SKM-1 (cell line): ENCODE data around the gene MAP2K3.
A peak's percentile ranks its signal among the peaks of the same experiment; 100 is the strongest.

ENCODE experiments used
- DNase-seq: peaks from one replicate; lab custom pipeline; 2025; ENCODE audit not compliant: unreplicated experiment; lab: John Stamatoyannopoulos, UW

The MAP2K3 gene

DNA sequence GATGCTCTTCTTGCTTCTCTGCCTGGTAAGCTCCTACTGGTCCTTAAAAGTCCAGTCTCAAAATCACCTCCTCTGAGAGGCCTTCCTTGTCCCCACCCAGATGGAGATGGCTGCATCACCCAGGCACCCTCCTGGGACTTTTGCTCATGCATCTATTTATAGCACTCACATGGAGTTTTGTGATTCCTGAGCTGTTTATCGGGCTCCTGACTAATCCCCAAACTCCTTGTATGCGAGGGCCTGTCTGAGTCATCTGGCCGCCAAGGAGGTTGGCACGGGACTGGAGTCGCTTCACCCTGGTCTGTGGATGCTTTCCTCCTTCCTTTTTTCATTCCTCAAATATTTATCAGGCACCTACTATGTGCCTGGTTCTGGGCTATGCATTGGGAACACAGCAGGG, 2.3 kb upstream of the MAP2K3 start:
- no peak for DNase-seq

DNA sequence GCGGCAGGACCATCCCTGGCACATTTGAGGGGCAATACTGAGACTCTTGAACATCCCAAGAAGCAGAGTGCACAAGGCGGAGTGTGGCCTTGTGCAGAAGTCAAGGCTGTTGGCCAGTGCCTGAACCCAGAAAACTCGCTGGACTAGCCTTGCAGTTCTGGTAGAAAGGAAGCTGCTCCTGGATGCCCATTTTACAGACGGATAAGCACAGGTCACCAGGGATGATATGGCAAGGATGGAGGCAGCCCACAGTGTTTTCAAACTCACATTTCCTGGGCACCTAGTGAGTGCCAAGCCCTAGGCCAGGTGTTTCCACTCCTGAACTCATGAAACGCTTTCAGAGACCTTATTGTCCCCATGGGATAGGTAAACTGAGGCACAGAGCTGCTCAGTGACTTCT, 1.7 kb upstream of the MAP2K3 start:
- no peak for DNase-seq

DNA sequence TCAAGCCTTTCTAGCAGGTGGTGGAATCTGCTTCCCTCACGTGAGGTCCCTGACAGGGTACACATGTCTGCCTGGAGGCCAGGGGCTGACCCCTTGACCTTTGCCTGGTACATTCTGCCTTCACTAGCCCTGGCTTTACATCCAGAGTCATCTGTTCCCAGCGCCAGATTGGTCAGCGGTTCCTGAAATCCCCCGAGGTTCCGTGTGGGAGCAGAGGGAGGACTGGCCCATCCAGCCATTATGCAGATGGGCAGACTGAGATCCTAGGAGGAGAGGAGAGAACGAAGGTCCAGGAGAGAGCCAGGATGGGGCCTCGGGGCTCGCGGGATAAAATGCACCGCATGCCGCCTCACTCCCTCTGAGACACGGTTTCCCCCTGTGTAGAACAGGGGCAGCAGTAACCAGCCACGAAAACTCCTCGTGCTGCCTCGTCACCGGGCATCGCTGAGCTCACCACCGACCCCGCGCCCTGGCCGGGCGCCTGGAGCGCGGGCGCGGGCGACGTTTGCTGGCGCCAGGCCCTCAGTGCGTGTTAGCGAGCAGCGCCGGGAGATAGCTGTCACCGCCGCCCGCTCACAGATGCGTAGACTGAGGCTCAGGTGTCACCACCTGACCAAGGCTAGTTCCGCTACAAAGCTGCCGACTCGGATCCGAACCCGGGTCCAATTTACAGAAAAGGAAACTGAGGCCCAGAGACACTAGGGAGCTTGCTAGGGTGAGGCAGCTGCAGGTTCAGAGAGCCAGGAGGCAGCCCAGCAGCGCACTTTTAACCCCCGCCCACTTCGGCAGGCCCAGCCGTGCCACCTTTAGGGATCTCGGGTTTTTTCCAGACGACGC, 811 bp upstream of the MAP2K3 start:
- DNase-seq: no peak

DNA sequence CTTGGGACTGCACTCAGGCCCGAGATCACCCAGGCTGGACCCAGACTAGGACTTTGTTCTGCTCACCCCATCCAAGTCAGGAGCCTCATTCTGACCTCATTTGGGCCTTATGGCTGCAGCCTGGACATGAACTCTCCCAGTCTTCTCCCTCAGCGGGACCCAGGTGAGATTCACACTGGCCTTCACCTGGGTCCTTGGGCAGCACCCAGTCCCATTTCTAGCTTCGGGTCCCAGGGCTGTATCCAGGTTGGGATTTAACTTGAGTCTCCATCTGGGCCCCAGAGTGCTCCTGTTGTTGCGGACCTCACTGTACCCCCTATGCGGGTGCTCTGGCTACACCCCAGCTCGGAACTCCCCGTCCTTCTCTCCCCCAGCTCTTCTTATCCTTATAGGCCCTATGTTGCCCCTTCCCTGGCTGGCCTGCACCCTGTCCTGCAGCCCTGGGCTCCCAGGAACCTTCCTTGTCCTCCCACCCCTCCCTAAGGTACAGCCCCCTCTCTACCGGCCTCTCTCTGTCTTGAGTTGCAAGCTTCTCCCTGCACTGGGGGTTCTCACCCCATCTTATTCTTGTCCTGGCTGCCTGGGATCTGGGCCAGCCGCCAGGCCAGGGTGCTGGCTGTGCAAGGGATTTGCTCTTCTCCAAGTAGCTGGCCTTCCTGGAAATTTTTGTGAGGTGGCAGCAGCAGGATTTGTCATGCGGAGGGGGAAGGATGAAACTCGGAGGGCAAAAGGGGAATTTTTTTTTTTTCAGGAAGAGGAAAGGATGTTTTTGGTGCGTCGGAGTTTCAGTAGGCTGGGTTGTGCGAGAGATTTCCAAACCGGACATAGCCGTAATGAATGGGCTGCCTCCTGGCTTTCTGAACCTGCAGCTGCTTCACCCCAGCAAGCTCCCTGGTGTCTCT, 904 bp downstream of the MAP2K3 start:
- no peak for DNase-seq

DNA sequence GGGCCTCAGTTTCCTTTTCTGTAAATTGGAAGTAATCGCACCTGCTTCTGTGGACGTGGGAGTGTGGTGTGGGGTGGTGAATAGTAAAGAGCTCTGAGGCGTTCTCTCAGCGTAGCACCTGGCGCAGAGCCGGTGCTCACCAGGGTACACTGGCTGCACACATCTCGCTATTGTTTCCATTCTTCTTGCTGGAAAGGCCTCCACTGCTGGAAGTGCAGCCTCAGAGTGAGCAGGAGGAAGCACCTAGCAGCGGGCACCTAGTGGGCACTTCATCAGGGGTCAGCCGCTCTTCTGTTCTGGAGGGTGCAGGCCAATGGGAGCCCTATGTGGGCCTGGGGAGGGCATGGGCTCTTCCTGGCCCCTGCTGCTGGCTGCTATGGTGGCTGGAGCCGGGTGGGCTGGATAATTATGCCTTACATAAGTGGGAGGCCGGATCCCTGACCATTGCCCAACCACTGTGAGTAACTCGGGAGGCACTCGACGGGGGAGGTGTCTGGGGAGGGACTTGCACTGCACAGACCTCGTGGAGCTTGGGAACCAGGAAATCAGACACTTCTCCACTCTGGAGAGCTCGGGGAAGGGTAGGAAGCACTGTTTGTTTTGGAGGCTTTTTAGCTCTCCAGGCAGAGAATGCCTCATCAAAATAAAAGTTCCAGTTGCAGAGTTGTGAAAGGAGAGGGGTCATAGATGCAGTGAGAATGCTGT, 1.7 kb downstream of the MAP2K3 start:
- peak; percentile 48 for DNase-seq

DNA sequence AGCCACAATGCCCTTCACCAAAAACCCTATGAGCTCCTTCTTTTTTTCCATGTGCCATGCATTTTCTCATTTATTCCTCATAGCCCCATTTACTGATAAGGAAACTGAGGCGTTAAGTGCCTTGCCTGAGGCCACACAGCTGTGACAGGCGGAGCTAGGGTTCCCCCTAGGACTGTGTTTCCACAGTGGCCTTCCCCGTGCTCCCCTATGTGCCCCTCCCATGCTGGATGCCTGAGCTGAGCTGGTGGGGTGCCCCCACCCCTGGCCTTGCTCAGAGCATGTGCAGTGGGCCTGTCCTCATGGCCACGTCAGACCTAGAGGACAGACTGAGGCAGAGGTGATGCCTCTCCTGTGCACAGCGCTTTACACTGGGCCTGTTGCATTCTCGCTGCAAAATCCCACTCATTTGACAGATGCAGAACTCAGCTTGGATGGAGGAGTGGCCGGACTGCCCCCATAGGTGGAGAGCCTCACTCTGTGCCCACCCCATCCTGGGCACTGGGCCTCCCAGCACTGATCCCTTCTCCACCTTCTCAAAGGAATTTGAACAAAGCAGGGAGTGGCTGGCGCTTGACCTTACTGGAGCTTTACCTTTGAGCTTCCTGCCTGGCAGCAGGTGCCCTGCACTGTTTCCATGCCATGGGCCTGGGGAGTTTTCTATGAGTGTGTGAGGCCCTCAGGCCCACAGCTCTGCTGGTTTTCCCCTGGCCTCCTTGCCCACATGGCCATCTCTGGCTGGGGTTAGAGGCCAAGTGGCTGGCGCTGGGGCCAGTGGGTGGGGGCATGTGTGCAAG, 2.6 kb downstream of the MAP2K3 start:
- DNase-seq: no peak

DNA sequence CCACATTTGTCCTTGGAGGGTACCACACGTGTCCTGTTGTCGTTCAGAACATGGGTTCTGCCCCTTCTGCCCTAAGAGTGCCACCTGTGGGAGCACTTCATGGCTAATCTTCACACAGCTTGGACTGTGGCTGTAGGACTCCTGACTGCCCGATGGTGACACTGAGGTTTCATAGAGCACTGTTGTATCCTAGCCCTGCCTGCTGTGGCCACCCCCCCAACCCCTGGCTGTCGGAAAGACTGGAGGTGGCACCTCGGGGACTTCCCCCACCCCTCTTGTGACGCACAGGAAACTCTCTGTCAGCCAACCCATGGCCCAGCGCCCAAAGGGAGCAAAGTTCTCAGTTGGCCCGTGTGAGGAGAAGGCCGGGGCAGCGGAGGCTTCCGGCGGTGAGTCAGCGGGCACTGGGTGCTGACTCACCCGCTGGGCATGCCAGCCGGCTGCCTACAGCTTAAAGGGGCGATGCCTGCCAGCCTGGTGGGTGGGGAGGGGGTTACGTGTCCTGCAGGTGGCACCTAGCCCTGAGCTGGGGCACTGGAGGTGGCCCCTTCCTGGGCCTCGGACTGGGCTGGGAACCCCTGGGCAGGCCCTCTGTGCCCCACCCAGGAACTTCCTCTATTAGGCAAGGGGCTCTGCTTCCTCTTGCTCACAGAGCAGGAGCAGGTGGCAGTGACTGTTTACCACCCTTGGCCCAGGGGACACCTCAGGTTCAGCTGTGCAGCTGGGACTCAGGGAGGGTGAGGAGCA, 3.4 kb downstream of the MAP2K3 start:
- peak; percentile 86 for DNase-seq

DNA sequence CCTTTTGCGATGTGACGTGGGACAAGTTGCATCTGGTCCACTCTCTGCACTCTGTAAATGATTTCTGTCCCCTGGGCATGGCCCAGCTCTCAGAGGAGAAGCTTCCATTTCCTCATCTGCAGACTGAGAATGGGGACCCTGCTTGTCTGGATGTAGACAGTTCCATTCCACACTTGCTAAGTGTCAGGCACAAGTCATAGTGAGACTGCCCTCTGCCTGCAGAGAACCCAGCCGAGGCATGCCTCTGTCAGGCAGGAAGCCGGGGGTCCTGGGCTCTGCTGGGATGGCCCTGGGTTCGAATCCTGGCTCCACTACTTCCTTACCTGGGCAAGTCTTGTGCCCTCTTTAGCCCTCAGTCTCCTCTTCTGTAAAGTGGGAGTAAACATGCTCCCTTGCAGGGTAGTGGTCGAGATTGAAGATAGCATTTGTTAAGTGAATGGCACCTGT, 4.1 kb downstream of the MAP2K3 start:
- DNase-seq: no peak

DNA sequence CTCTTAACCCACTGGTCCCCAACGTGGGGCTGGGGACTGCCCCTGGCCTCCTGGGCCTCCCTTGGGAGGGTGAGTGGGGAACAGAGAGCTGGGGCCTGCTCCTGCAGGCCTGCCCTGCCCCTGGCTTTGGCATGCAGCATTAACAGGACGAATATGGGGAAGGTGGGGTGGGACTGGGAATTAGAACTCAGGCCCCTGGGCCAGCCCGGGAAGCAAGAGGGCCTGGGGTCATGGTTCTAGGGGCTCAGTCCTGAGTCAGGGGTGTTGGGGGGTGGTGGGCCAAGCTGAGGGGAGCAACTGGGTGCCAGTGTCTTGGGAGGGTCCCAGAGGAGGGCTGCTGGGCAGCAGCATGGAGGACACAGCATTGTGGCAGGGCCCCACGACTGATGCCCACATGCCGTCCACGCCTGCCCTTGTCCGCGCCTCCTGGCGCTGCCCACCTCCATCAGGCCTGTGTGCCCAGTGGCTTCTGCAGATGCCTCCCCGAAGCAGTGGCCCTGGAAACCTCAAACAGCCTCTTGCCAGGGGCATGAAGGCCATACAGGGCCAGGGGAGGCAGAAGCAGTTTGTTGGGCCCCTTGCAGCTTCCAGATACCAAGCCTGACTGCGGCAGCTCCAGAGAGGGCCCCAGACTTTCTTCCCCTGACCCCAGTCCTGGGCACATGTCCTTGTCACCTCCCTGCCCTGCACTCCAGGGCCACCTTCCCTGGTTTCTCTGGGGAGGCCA, 4.8 kb downstream of the MAP2K3 start:
- DNase-seq: no peak

DNA sequence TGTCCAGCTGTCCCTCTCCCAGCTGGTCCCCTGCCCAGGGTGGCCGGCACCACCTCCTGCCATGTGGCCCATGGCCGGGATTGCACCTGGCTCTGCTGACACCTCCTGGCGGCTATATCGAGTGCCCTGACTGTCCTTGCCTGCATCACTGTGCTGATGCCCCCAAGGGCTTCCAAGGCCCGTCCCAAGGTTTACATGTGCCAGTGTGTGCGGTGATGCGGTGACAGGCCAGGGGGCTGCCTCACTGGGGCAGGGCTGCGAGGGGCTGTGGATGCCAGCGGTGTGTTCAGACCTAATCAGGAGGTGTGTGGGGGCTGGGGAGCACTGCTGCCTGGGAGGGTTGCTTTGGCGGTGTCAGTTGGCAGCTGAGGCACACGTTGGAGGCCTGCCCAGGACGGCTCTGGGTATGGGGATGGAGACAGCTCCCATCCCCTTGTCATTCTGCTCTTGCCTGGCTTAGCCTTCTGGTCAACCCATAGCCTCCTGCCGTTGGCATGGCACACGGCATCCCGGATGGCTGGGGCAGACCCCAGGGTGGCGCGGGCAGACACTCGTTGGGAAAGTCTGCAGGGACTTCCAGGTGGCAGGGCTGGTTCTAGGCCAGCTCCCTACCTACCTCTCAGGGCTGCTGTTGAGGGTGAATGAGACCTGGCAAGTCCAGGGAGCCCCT, 5.5 kb downstream of the MAP2K3 start:
- DNase-seq: no peak

DNA sequence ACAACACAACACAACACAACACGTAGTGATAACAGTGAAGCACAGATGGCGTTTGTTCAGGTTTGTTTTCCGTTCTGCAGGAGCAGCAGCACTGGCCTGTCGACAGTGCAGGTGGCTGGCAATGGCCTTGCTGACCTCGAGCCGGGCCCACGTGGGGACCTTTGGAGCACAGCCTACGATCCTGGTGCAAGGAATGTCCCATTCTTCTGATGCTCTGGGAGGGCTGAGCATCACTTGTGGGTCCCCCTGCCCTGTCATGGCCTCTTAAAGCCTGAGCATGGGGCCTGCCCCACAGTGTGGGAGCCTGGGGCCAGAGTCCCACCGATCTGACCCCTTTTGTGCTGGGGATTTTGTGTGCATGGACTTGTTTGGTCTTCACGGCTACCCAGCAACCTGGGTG, 6.8 kb downstream of the MAP2K3 start:
- no peak for DNase-seq

DNA sequence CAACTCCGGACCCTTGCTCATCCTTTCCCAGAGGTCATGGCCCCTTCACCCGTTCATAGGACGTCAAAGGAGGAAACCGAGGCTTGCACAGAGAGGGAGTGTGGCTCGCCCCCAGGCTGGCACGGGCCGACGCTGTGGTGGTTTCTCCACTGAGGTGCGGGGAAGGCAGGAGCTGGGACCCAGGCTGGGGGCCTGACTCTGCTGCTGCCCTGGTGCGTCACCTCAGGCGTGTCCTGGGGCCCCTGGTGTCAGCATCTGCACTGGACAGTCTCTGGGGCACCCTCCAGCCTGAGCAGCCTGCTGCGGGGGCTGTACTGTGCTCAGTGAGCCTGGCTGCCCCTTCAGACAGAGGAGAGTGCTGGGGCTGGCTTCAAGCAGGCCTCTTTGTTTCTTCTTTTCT, 7.4 kb downstream of the MAP2K3 start:
- no peak for DNase-seq

DNA sequence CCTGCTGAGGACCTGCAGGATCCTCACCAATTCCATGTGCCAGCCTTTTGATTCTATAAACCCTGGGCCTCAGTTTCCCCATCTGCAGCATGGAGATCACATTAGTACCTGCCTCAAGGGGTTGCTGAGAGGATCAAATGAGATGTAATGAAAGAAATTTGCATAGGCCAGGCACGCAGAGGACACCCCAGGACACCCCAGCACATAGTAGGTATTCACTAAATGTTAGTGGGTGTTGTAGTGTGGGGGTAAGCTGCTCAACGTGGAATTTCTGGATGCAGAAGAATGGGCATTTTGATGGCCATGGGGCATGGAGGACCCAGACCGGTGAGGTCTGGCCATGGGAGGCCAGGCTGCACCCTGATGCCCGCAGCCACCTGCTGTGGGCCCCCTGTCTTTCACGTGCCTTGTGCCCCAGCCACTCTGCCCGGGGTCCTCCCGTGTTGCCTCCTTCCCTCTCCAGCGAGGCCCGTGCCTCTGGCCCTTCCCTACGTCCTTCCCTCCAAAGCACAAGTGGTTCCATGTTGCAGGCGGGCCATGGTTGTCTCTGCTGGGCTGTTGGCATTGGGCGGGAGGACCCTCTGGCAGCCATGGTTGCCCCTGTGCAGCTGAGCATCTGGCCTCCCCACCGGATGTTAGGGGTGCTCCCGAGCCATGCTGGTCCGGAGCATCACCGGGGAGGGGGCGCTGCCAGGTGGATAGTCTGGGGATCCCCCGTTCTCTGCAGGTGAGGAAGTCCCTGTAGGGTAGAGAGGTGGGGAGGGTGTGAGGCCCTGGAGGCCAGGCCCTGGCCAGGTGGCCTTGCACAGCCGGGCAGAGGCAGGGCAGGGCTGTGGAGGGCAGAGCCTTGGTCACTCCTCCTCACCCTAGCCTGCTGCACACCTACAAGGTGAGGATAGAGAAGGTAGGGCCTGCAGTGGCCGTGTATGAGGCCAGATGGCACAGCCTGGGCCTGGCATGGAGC, 8.6 kb downstream of the MAP2K3 start:
- no peak for DNase-seq

DNA sequence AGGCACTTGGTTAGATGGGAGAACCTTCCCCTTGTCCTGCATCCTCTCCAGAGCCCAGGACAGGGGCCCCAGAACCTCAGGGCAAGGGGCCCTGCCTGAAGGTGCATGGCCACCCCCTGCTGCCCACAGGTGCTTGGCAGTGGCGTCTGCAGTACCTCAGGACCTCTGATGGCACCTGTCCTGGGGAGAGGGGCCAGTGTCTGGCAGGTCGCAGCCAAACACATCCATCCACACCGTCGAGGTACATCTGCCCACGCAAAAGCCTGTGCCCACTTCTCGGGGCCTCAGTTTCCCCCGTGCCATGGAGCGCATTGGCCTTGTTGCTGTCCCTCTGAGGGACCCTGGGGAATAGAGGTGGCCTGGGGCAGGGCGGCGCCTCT, 9.3 kb downstream of the MAP2K3 start:
- no peak for DNase-seq

DNA sequence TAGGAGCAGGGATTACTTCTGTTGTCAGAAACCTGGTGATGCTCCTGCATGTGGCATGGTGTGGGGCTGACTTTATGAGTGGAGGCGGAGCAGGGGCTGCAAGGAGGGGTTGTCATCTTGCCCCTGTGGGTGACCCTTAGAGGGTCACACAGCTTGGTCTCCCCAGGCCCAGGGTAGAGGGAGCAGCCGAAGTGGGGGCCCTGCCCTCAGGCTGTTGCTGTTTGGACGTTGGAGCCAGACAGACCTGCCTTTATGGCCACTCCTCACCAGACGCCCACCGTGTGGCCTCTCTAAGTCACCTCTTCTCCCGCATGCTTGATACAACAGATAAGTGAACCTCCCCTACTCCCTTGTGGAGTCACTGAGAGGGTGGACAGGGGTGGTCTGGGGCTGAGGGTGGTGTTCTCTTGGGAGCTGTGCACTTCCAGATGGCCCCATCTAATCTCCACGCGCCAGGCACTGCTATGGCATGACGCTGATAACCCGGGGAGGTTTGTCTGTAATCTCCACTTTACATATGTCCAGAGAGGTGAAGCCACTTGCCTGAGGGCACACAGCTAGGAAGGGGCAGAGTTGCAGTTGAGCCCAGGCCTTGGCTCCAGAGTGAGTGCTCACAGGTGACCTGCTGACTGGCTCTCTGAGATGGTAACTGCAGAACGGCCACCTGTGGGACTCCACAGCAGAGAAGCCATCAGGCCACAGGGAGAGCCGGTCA, 10.0 kb downstream of the MAP2K3 start:
- no peak for DNase-seq

DNA sequence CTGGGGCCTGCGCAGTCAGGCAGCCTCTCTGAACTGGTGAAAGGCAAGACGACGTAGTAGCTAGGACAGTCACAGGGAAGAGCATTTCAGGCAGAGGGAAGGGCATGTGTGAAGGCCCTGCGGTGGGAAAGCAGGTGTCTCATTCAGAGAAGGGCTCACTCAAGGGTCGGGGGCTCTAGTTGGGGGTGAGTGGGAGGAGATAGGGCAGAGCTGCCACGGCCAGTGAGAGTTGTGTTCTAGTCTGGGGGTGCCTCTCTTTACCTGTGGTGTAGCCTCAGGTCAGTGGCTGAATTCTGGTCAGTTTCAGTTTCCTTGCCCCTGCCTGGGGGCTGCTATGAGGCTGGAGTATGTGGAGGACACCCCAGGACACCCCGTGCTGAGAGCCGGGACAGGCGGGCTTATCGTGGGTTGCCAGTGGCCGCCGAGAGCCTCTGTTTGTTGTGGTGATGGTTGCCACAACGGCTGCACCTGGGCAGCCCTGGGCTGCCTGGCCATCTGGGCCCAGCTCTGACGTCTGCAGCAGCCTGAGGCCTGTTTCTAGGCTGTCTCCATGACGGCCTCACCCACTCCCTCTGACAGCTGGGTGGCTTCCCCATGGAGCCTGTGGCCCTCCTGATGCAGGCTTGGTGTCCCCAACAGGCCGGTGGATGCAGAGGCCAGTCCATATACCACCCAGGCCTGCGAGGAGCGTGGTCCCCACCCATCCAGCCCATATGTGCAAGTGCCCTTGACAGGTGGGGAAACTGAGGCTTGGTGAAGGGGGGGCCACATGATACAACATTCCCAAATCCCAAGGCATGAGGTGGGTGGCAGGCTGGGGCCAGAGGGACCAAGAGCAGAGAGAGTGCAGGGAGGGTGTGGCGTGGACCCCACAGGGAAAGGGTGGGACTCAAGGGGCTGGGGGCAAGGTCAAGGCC, 10.8 kb downstream of the MAP2K3 start:
- DNase-seq: no peak
